PC-9 (cell line): ENCODE results near the gene PI4KA. TPM values are rescaled to one million over a fixed set of nuclear protein-coding genes. Genes with fewer than 3 reads are reported as not detected.
"Not testable (repeated sequence)": the region's sequence is repeated elsewhere in the genome, so short reads cannot be mapped to it uniquely, and the experiment has no call there.

Experiments
- BruUV-seq: library from RNA; stranded (reverse); fragments of 400-500 nt; replicated peaks from 2 replicates; lab custom pipeline; 2021; lab: Mats Ljungman, UMichigan
- CTCF ChIA-PET: fragments of 300-600 bp; sonication (Branson Sonifier 250); formaldehyde crosslinking; loops from one replicate; lab custom pipeline; 2022; ENCODE audit warnings: antibody characterized with exemption; lab: Charles Lee
- POLR2A ChIA-PET: fragments of 300-600 bp; sonication (Branson Sonifier 250); formaldehyde crosslinking; loops from one replicate; lab custom pipeline; 2022; ENCODE audit warnings: antibody characterized with exemption; ENCODE audit not compliant: unreplicated experiment; lab: Charles Lee
- DNase-seq, 2 experiments: peaks; one replicate each; pipeline versions ENCODE4 v3.0.0 to v3.0.0-alpha.2; 2015 to 2022; ENCODE audit warnings: mixed read lengths in 1 of 2
- H2AFZ ChIP-seq: fragments of 200-600 bp; sonication (generic); 2 replicates; pipeline ENCODE4 v1.8.1; 2017; ENCODE audit warnings: antibody characterized with exemption
- H3F3A ChIP-seq: fragments of 200-600 bp; sonication (generic); 2 replicates; pipeline ENCODE4 v1.8.1; 2017; ENCODE audit warnings: antibody characterized with exemption, mild to moderate bottlenecking, low read depth; ENCODE audit not compliant: insufficient read depth
- H3K27ac ChIP-seq: fragments of 200-600 bp; sonication (generic); 2 replicates; pipeline ENCODE4 v1.6.1; 2016; ENCODE audit warnings: mixed run types
- H3K27me3 ChIP-seq: fragments of 200-600 bp; sonication (generic); 2 replicates; pipeline ENCODE4 v1.6.1; 2016; ENCODE audit warnings: low read depth, mixed run types; ENCODE audit not compliant: insufficient read depth
- H3K36me3 ChIP-seq: fragments of 200-600 bp; sonication (generic); 2 replicates; pipeline ENCODE4 v1.6.1; 2016; ENCODE audit warnings: low read depth, mixed run types
- H3K4me1 ChIP-seq: fragments of 200-600 bp; sonication (generic); replicated peaks from 2 replicates; pipeline ENCODE4 v1.6.1; 2016; ENCODE audit warnings: mixed run types; ENCODE audit not compliant: insufficient read depth
- H3K4me2 ChIP-seq: fragments of 200-600 bp; sonication (generic); 2 replicates; pipeline ENCODE4 v1.6.1; 2017; ENCODE audit warnings: mixed run types
- H3K4me3 ChIP-seq: fragments of 200-600 bp; sonication (generic); 2 replicates; pipeline ENCODE4 v1.6.1; 2016; ENCODE audit warnings: mixed run types
- H3K79me2 ChIP-seq: fragments of 200-600 bp; sonication (generic); 2 replicates; pipeline ENCODE4 v1.6.1; 2017; ENCODE audit warnings: low read depth, mixed run types
- H3K9me2 ChIP-seq: fragments of 200-600 bp; sonication (generic); 2 replicates; pipeline ENCODE4 v1.8.1; 2017; ENCODE audit warnings: mild to moderate bottlenecking; ENCODE audit not compliant: insufficient read depth
- H3K9me3 ChIP-seq: fragments of 200-600 bp; sonication (generic); 2 replicates; pipeline ENCODE4 v1.8.1; 2016; ENCODE audit warnings: low read depth; ENCODE audit not compliant: insufficient read depth
- H4K20me1 ChIP-seq: fragments of 200-600 bp; sonication (generic); 2 replicates; pipeline ENCODE4 v1.8.1; 2017; ENCODE audit not compliant: insufficient read depth
- CTCF ChIP-seq: fragments of 200-600 bp; sonication (generic); conservative IDR thresholded peaks from 2 replicates; pipeline ENCODE4 v1.6.1; 2017; ENCODE audit warnings: mixed run types, antibody characterized with exemption, mild to moderate bottlenecking, moderate library complexity
- EZH2 ChIP-seq: fragments of 200-600 bp; sonication (generic); IDR thresholded peaks from 2 replicates; pipeline ENCODE4 v1.8.0; 2017; ENCODE audit warnings: antibody characterized with exemption, low read depth
- intact Hi-C: fragments of 100-400 bp; cut with micrococcal nuclease; formaldehyde crosslinking; loops from one replicate; pipeline ENCODE4 v1.10.0; 2022; ENCODE audit not compliant: unreplicated experiment
- total RNA-seq: library from RNA; stranded (reverse); gene quantifications from 2 replicates; pipeline ENCODE4 v1.2.3, GENCODE V29; 2021

PI4KA gene
- total RNA-seq, 1 experiment from 2014 or later, result 27.9 TPM

- Histone ChIP-seq H4K20me1 (no peaks in the 10 kb centered on the region), H3K27me3 (no peaks in the 10 kb centered on the region), H3K27ac (no peak overlapping the region), H3K4me3 (no peak overlapping the region), H3K4me2 (no peak overlapping the region), H3K4me1 (no peaks in the 10 kb centered on the region), H3K79me2 (no peaks in the 10 kb centered on the region), H3K36me3 (no peaks in the 10 kb centered on the region), H3K9me3 (no peaks in the 10 kb centered on the region), H2AFZ (no peak overlapping the region), H3K9me2 (no peaks in the 10 kb centered on the region), H3F3A (no peaks in the 10 kb centered on the region)
- no TSS peak for BruUV-seq
- ChIA-PET CTCF (no interaction called here), POLR2A (no interaction called here)
- TF ChIP-seq CTCF (no peak), EZH2 (no peak)
- DNase-seq, result no peak
- intact Hi-C loops, result no loop called here
These were observed 187.1 kb downstream of the PI4KA start for GRCh38 chr22:20671409-20672081.

- CTCF ChIA-PET, intact Hi-C loops, H3F3A ChIP-seq, H3K4me1 ChIP-seq, POLR2A ChIA-PET, H3K27me3 ChIP-seq, BruUV-seq, H3K9me3 ChIP-seq, H3K79me2 ChIP-seq, H3K9me2 ChIP-seq, DNase-seq, H2AFZ ChIP-seq, H3K27ac ChIP-seq, H3K4me3 ChIP-seq, H3K4me2 ChIP-seq, H4K20me1 ChIP-seq, H3K36me3 ChIP-seq: not testable (repeated sequence)
These were observed 188.0 kb downstream of the PI4KA start for GRCh38 chr22:20670457-20671261.

- CTCF ChIA-PET, POLR2A ChIA-PET, H3K79me2 ChIP-seq, H3K27me3 ChIP-seq, H3K27ac ChIP-seq, H3K36me3 ChIP-seq, H3K4me3 ChIP-seq, DNase-seq, H3K4me2 ChIP-seq, BruUV-seq, H3K4me1 ChIP-seq, H3K9me3 ChIP-seq, intact Hi-C loops, H4K20me1 ChIP-seq, H3K9me2 ChIP-seq, H3F3A ChIP-seq, H2AFZ ChIP-seq: not testable (repeated sequence)
These were observed 188.7 kb downstream of the PI4KA start for GRCh38 chr22:20669884-20670283.

GRCh38 chr22:20669471-20669870 is 189.1 kb downstream of the PI4KA start:
- H3K79me2 ChIP-seq, POLR2A ChIA-PET, H3K9me3 ChIP-seq, H4K20me1 ChIP-seq, H2AFZ ChIP-seq, H3F3A ChIP-seq, H3K4me1 ChIP-seq, H3K4me2 ChIP-seq, BruUV-seq, H3K9me2 ChIP-seq, CTCF ChIA-PET, H3K27me3 ChIP-seq, H3K36me3 ChIP-seq, DNase-seq, H3K4me3 ChIP-seq, intact Hi-C loops, H3K27ac ChIP-seq: not testable (repeated sequence)

GRCh38 chr22:20668769-20669168 is 189.8 kb downstream of the PI4KA start:
- DNase-seq, H3K9me3 ChIP-seq, H3K9me2 ChIP-seq, H3K36me3 ChIP-seq, H4K20me1 ChIP-seq, H3K4me2 ChIP-seq, H3K4me3 ChIP-seq, H3K27ac ChIP-seq, BruUV-seq, intact Hi-C loops, H2AFZ ChIP-seq, H3F3A ChIP-seq, H3K4me1 ChIP-seq, H3K27me3 ChIP-seq, H3K79me2 ChIP-seq, CTCF ChIA-PET, POLR2A ChIA-PET: not testable (repeated sequence)

- H3K27ac ChIP-seq, DNase-seq, H3K4me1 ChIP-seq, POLR2A ChIA-PET, H3K9me2 ChIP-seq, H3K36me3 ChIP-seq, H3K4me2 ChIP-seq, H3K27me3 ChIP-seq, CTCF ChIA-PET, H3F3A ChIP-seq, H3K9me3 ChIP-seq, H3K4me3 ChIP-seq, H2AFZ ChIP-seq, BruUV-seq, intact Hi-C loops, H3K79me2 ChIP-seq, H4K20me1 ChIP-seq: not testable (repeated sequence)
These were observed 190.4 kb downstream of the PI4KA start for GRCh38 chr22:20668226-20668625.
